ENCODE measurements around the gene PLEKHG7. TPM values are rescaled to one million over a fixed set of nuclear protein-coding genes. Genes with fewer than 3 reads are reported as not detected.

PLEKHG7 gene
- total and polyA plus RNA-seq, 4 donors, result 0.08 to 0.28 (median 0.13) TPM

DNA sequence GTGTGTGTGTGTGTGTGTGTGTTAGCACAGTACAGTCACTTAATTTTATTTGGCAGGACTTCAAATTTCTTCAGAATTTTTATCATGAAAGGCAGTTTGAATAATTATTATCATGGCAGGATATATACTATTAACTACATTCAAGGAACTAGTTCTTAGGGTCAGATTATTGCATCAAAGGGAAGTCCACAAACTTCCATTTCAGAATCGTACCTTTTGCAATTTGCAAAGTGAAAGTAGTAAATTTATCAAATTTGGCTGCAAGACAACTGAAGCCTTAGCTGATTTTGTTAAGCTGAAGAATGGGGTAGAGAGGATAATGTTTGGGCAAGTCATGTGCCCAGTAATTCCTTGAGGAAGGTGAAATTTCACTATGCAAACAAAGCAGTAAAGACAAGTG lies 68.2 kb downstream of the PLEKHG7 start:
- DNase-seq (ENCODE audit: low spot score), result no peak
- H3K4me1 ChIP-seq (ENCODE audit: control insufficient read depth in 4 of 4, insufficient read depth in 4 of 4, low read length in 3 of 4), result peaks cover 0 to 14% (median 8%) of the 10 kb centered on the region in 4 donors
- no peak overlapping the region for H3K4me3 ChIP-seq (ENCODE audit: low read depth in 1 of 3, low read length in 3 of 3)
- no peak overlapping the region for H3K9ac ChIP-seq (ENCODE audit: low read depth in 1 of 2, low read length in 2 of 2)
- no peaks in the 10 kb centered on the region for H3K27me3 ChIP-seq (ENCODE audit: control insufficient read depth in 4 of 4, insufficient read depth in 4 of 4, low read length in 3 of 4)
- H3K27ac ChIP-seq (ENCODE audit: low read depth in 1 of 2, low read length in 2 of 2), result no peak overlapping the region
- H3K36me3 ChIP-seq (ENCODE audit: control insufficient read depth in 4 of 4, insufficient read depth in 3 of 4, low read depth in 1 of 4, low read length in 3 of 4), result peaks cover 0 to 4% (median 0%) of the 10 kb centered on the region in 4 donors
- H3K9me3 ChIP-seq (ENCODE audit: control insufficient read depth in 4 of 4, low read length in 3 of 4), result no peaks in the 10 kb centered on the region
- no peak for TF ChIP-seq RAD21 (IDR thresholded peaks at IDR 0.05)
- TF ChIP-seq, protein P1, sequence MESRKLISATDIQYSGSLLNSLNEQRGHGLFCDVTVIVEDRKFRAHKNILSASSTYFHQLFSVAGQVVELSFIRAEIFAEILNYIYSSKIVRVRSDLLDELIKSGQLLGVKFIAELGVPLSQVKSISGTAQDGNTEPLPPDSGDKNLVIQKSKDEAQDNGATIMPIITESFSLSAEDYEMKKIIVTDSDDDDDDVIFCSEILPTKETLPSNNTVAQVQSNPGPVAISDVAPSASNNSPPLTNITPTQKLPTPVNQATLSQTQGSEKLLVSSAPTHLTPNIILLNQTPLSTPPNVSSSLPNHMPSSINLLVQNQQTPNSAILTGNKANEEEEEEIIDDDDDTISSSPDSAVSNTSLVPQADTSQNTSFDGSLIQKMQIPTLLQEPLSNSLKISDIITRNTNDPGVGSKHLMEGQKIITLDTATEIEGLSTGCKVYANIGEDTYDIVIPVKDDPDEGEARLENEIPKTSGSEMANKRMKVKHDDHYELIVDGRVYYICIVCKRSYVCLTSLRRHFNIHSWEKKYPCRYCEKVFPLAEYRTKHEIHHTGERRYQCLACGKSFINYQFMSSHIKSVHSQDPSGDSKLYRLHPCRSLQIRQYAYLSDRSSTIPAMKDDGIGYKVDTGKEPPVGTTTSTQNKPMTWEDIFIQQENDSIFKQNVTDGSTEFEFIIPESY (IDR thresholded peaks at IDR 0.05), result no peak
- TF ChIP-seq, protein P2, sequence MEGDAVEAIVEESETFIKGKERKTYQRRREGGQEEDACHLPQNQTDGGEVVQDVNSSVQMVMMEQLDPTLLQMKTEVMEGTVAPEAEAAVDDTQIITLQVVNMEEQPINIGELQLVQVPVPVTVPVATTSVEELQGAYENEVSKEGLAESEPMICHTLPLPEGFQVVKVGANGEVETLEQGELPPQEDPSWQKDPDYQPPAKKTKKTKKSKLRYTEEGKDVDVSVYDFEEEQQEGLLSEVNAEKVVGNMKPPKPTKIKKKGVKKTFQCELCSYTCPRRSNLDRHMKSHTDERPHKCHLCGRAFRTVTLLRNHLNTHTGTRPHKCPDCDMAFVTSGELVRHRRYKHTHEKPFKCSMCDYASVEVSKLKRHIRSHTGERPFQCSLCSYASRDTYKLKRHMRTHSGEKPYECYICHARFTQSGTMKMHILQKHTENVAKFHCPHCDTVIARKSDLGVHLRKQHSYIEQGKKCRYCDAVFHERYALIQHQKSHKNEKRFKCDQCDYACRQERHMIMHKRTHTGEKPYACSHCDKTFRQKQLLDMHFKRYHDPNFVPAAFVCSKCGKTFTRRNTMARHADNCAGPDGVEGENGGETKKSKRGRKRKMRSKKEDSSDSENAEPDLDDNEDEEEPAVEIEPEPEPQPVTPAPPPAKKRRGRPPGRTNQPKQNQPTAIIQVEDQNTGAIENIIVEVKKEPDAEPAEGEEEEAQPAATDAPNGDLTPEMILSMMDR (IDR thresholded peaks at IDR 0.05; ENCODE audit: low read depth, low read length, missing input control), result no peak
- no peak for TF ChIP-seq GABPA (IDR thresholded peaks at IDR 0.05 in 1 of 2, conservative IDR thresholded peaks at IDR 0.05 in 1 of 2)
- TF ChIP-seq, protein P3, sequence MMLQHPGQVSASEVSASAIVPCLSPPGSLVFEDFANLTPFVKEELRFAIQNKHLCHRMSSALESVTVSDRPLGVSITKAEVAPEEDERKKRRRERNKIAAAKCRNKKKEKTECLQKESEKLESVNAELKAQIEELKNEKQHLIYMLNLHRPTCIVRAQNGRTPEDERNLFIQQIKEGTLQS (IDR thresholded peaks at IDR 0.05), result no peak
- TF ChIP-seq HNF4A (conservative IDR thresholded peaks at IDR 0.05), result no peak
- TF ChIP-seq EGR1 (IDR thresholded peaks at IDR 0.05; ENCODE audit: low read depth in 2 of 2), result no peak
- TF ChIP-seq HNF4G (IDR thresholded peaks at IDR 0.05), result no peak
- TF ChIP-seq NR2F2 (IDR thresholded peaks at IDR 0.05), result no peak
- TF ChIP-seq, protein P4, sequence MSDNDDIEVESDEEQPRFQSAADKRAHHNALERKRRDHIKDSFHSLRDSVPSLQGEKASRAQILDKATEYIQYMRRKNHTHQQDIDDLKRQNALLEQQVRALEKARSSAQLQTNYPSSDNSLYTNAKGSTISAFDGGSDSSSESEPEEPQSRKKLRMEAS (IDR thresholded peaks at IDR 0.05), result no peak
- no peak for TF ChIP-seq TAF1 (conservative IDR thresholded peaks at IDR 0.05)
- TF ChIP-seq JUND (IDR thresholded peaks at IDR 0.05), result no peak
- no peak for TF ChIP-seq SP1 (IDR thresholded peaks at IDR 0.05)
- TF ChIP-seq, protein P5, sequence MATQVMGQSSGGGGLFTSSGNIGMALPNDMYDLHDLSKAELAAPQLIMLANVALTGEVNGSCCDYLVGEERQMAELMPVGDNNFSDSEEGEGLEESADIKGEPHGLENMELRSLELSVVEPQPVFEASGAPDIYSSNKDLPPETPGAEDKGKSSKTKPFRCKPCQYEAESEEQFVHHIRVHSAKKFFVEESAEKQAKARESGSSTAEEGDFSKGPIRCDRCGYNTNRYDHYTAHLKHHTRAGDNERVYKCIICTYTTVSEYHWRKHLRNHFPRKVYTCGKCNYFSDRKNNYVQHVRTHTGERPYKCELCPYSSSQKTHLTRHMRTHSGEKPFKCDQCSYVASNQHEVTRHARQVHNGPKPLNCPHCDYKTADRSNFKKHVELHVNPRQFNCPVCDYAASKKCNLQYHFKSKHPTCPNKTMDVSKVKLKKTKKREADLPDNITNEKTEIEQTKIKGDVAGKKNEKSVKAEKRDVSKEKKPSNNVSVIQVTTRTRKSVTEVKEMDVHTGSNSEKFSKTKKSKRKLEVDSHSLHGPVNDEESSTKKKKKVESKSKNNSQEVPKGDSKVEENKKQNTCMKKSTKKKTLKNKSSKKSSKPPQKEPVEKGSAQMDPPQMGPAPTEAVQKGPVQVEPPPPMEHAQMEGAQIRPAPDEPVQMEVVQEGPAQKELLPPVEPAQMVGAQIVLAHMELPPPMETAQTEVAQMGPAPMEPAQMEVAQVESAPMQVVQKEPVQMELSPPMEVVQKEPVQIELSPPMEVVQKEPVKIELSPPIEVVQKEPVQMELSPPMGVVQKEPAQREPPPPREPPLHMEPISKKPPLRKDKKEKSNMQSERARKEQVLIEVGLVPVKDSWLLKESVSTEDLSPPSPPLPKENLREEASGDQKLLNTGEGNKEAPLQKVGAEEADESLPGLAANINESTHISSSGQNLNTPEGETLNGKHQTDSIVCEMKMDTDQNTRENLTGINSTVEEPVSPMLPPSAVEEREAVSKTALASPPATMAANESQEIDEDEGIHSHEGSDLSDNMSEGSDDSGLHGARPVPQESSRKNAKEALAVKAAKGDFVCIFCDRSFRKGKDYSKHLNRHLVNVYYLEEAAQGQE (IDR thresholded peaks at IDR 0.05), result no peak
- no peak for TF ChIP-seq YY1 (IDR thresholded peaks at IDR 0.05)
- TF ChIP-seq FOXA2 (IDR thresholded peaks at IDR 0.05), result no peak
- no peak for TF ChIP-seq FOXA1 (IDR thresholded peaks at IDR 0.05)
- TF ChIP-seq RXRA (IDR thresholded peaks at IDR 0.05), result no peak
- 9% methylated on average over 1 of the region's 1 CpG for WGBS
